Ishikawa (cell line): ENCODE data around the gene ANXA1.

ENCODE experiments used
- CEBPB ChIP-seq: IDR thresholded peaks from 2 replicates; pipeline ENCODE4 v1.6.1; 2012
- CREB1 ChIP-seq: IDR thresholded peaks from 2 replicates; pipeline ENCODE4 v1.6.1; 2012; ENCODE audit warnings: low read depth
- EGR1 ChIP-seq: IDR thresholded peaks from 2 replicates; pipeline ENCODE4 v1.6.1; 2012
- EP300 ChIP-seq: IDR thresholded peaks from 2 replicates; pipeline ENCODE4 v1.6.1; 2012; ENCODE audit warnings: borderline replicate concordance
- NFIC ChIP-seq: IDR thresholded peaks from 2 replicates; pipeline ENCODE4 v1.6.1; 2012
- RAD21 ChIP-seq: IDR thresholded peaks from 2 replicates; pipeline ENCODE4 v1.6.1; 2012; ENCODE audit warnings: low read depth
- REST ChIP-seq: IDR thresholded peaks from 2 replicates; pipeline ENCODE4 v1.6.1; 2012; ENCODE audit warnings: low read depth, mild to moderate bottlenecking
- TAF1 ChIP-seq: IDR thresholded peaks from 2 replicates; pipeline ENCODE4 v1.6.1; 2012; ENCODE audit warnings: low read depth, mild to moderate bottlenecking
- TCF12 ChIP-seq: IDR thresholded peaks from 2 replicates; pipeline ENCODE4 v1.6.1; 2012; ENCODE audit warnings: low read depth
- TEAD4 ChIP-seq: IDR thresholded peaks from 2 replicates; pipeline ENCODE4 v1.6.1; 2012
- USF1 ChIP-seq: IDR thresholded peaks from 2 replicates; pipeline ENCODE4 v1.6.1; 2012
- YY1 ChIP-seq: IDR thresholded peaks from 2 replicates; pipeline ENCODE4 v1.6.1; 2012; ENCODE audit warnings: low read depth
- ZBTB7A ChIP-seq: IDR thresholded peaks from 2 replicates; pipeline ENCODE4 v1.6.1; 2012; ENCODE audit warnings: low read depth
- TF ChIP-seq, protein P1 (sequence below): IDR thresholded peaks from 2 replicates; pipeline ENCODE4 v1.6.1; 2012

The ANXA1 gene

GRCh38 chr9:73215249-73215648 lies 63.6 kb downstream of the ANXA1 start:
- TF ChIP-seq NFIC (no peak), TAF1 (no peak)

DNA sequence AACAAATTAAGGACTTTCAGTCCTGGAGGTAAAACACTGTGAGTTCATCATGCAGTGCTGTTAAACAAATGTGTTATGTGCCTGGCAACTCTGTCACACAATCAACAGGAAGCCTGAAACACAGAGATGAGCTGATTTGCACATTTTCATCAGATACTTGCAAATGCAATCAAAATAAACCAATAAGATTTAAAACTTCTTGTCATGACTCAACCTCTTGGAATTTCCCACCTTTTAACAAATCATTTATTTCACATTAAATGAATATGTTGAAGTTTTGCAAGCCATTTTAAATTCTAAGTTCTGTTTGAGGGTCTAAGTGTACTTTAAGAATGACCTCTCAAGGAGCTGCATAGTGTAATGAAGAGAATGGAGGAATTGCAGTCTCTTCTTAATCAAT lies 64.4 kb downstream of the ANXA1 start:
- TF ChIP-seq REST (no peak), CREB1 (no peak), TCF12 (no peak), USF1 (no peak), ZBTB7A (no peak), NFIC (no peak), CEBPB (no peak), YY1 (no peak), EGR1 (no peak), TEAD4 (no peak), RAD21 (no peak), EP300 (no peak)
- TF ChIP-seq, protein P1, sequence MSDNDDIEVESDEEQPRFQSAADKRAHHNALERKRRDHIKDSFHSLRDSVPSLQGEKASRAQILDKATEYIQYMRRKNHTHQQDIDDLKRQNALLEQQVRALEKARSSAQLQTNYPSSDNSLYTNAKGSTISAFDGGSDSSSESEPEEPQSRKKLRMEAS = no peak
